SK-N-MC (cell line): ENCODE results near the gene CCDC71.

Experiments used
- DNase-seq: peaks from one replicate; pipeline ENCODE4 v3.0.0-alpha.2; 2011; ENCODE audit warnings: low read depth, low spot score
- H3K27ac ChIP-seq: fragments of 200-600 bp; sonication (generic); 2 replicates; pipeline ENCODE4 v1.5.1; 2016; ENCODE audit warnings: mixed run types
- H3K36me3 ChIP-seq: fragments of 200-600 bp; sonication (generic); 2 replicates; pipeline ENCODE4 v1.6.1; 2017; ENCODE audit warnings: antibody characterized with exemption, low read length, mixed read lengths; ENCODE audit not compliant: insufficient read depth
- H3K4me3 ChIP-seq: fragments of 200-600 bp; sonication (generic); 2 replicates; pipeline ENCODE4 v1.5.1; 2016
- H3K9ac ChIP-seq: fragments of 200-600 bp; sonication (generic); 2 replicates; pipeline ENCODE4 v1.8.0; 2017; ENCODE audit warnings: mixed run types, mixed read lengths; ENCODE audit not compliant: insufficient read length
- H3K9me3 ChIP-seq: fragments of 200-600 bp; sonication (generic); 2 replicates; pipeline ENCODE4 v1.6.1; 2017; ENCODE audit warnings: low read depth, mild to moderate bottlenecking, antibody characterized with exemption, low read length, moderate library complexity, mixed read lengths
- EZH2 ChIP-seq: fragments of 200-600 bp; sonication (generic); IDR thresholded peaks from one replicate; pipeline ENCODE4 v1.6.1; 2017; ENCODE audit warnings: antibody characterized with exemption
- FOXP2 ChIP-seq: optimal IDR thresholded peaks from 2 replicates; pipeline ENCODE3; 2011; ENCODE audit warnings: mild to moderate bottlenecking, moderate library complexity; ENCODE audit not compliant: insufficient read depth; ENCODE audit errors: extremely low read length, control extremely low read depth
- POLR2AphosphoS5 ChIP-seq: IDR thresholded peaks from 2 replicates; pipeline ENCODE4 v1.6.1; 2012; ENCODE audit warnings: mild to moderate bottlenecking, low read depth, low read length, borderline replicate concordance

The CCDC71 gene

GRCh38 chr3:49120438-49121131, 45.5 kb downstream of the CCDC71 start, which contains the start of gene USP19:
Gene USP19 (minus strand): TSS chr3:49120823. CDS start chr3:49119145, 1,678 bp downstream.
- peak within 1 kb of the TSS; percentile 78 for H3K4me3 ChIP-seq
- H3K9me3 ChIP-seq = no peaks in the 10 kb centered on the region
- TF ChIP-seq EZH2 (no peak), FOXP2 (no peak), POLR2AphosphoS5 (peak; percentile 82)
- peaks cover 15% of the 10 kb centered on the region; the same call in 1 of the 2 replicates for H3K36me3 ChIP-seq
- peak within 1 kb of the TSS; percentile 89 for H3K9ac ChIP-seq
- peak within 1 kb of the TSS; percentile 91 for H3K27ac ChIP-seq
- DNase-seq = no peak

- DNase-seq = no peak
- H3K9me3 ChIP-seq = no peaks in the 10 kb centered on the region
- peak overlapping the region; percentile 78 for H3K4me3 ChIP-seq
- no peak for TF ChIP-seq POLR2AphosphoS5
- no peak for TF ChIP-seq FOXP2
- TF ChIP-seq EZH2 = no peak
- H3K36me3 ChIP-seq = peaks cover 17% of the 10 kb centered on the region; the same call in 1 of the 2 replicates
- peak overlapping the region; percentile 89 for H3K9ac ChIP-seq
- peak overlapping the region; percentile 91 for H3K27ac ChIP-seq
Measured at GRCh38 chr3:49120096-49120437, 46.1 kb downstream of the CCDC71 start.

GRCh38 chr3:49119439-49119838, 46.7 kb downstream of the CCDC71 start:
- DNase-seq = no peak
- TF ChIP-seq FOXP2 = no peak
- TF ChIP-seq EZH2 = no peak
- TF ChIP-seq POLR2AphosphoS5 = no peak; the same call in 1 of the 2 replicates
- H3K9me3 ChIP-seq = no peaks in the 10 kb centered on the region
- H3K9ac ChIP-seq = peak overlapping the region; percentile 89
- peaks cover 23% of the 10 kb centered on the region; the same call in 1 of the 2 replicates for H3K36me3 ChIP-seq
- H3K4me3 ChIP-seq = peak overlapping the region; percentile 78
- H3K27ac ChIP-seq = 0 out of 2 replicates have a peak overlapping the region, but pooled peaks have one; percentile 91

- H3K9ac ChIP-seq = peak overlapping the region; percentile 89
- H3K4me3 ChIP-seq = peak overlapping the region; percentile 78; the same call in 1 of the 2 replicates
- H3K36me3 ChIP-seq = peaks cover 23% of the 10 kb centered on the region; the same call in 1 of the 2 replicates
- no peak for DNase-seq
- H3K9me3 ChIP-seq = no peaks in the 10 kb centered on the region
- no peak overlapping the region for H3K27ac ChIP-seq
- TF ChIP-seq POLR2AphosphoS5 (no peak), FOXP2 (no peak), EZH2 (no peak)
Measured at GRCh38 chr3:49119036-49119435, 47.1 kb downstream of the CCDC71 start.
